A549 (cell line): Measurements from ENCODE around the gene IL21R. TPM values are rescaled to one million over a fixed set of nuclear protein-coding genes. Genes with fewer than 3 reads are reported as not detected.

Experiments
- ATAC-seq, 2 experiments: fragments of 200-7000 bp in 1 of 2; fragments of >200 bp in 1 of 2; cut with Nextera tagmentation in 1 of 2; cut with Tn5 transposase in 1 of 2; 3 replicates each; pipeline versions ENCODE4 v1.8.0 to v1.9.1; 2018 to 2020; ENCODE audit warnings: mild to moderate bottlenecking in 1 of 2, moderate library complexity in 1 of 2
- CTCF ChIA-PET: fragments of 300-600 bp; sonication (Branson Sonifier 250); formaldehyde crosslinking; extraction: SDS; loops from one replicate; lab custom pipeline; 2021; ENCODE audit warnings: antibody characterized with exemption, inconsistent platforms; lab: Yijun Ruan, JAX
- POLR2A ChIA-PET: fragments of 350-600 bp; formaldehyde crosslinking; extraction: SDS; loops from one replicate; lab custom pipeline; 2021; ENCODE audit warnings: antibody characterized with exemption, inconsistent platforms; lab: Yijun Ruan, JAX
- DNase-seq, 2 experiments: peaks; one replicate each; pipeline versions ENCODE4 v3.0.0 to v3.0.0-alpha.2; 2011 to 2016; ENCODE audit warnings: low read depth in 1 of 2, low spot score in 1 of 2
- FAIRE-seq: peaks from 2 replicates; lab custom pipeline; 2011; peaks lifted over from hg19 to GRCh38; lab: Jason Lieb, UNC
- H3K27ac ChIP-seq, 2 experiments: fragments of >200 bp; sonication (Bioruptor Twin); formaldehyde crosslinking; 3 replicates each; pipeline ENCODE4 v1.5.1; 2016 to 2017
- H3K4me1 ChIP-seq: fragments of >200 bp; sonication (Bioruptor Twin); formaldehyde crosslinking; 3 replicates; pipeline ENCODE4 v1.6.1; 2016
- H3K4me2 ChIP-seq: fragments of >200 bp; sonication (Bioruptor Twin); formaldehyde crosslinking; 3 replicates; pipeline ENCODE4 v1.6.1; 2016
- H3K4me3 ChIP-seq: fragments of >200 bp; sonication (Bioruptor Twin); formaldehyde crosslinking; 3 replicates; pipeline ENCODE4 v1.5.1; 2016
- H3K9me3 ChIP-seq: fragments of >200 bp; sonication (Bioruptor Twin); formaldehyde crosslinking; 3 replicates; pipeline ENCODE4 v1.6.1; 2016
- BHLHE40 ChIP-seq: IDR thresholded peaks from 2 replicates; pipeline ENCODE4 v1.6.1; 2012; ENCODE audit warnings: low read depth, low read length, inconsistent platforms
- CBX2 ChIP-seq: fragments of 200-600 bp; sonication (generic); IDR thresholded peaks from 2 replicates; pipeline ENCODE4 v1.6.1; 2016; ENCODE audit warnings: low read depth, mild to moderate bottlenecking, borderline replicate concordance
- CBX8 ChIP-seq: fragments of 200-600 bp; sonication (generic); IDR thresholded peaks from 2 replicates; pipeline ENCODE4 v1.6.1; 2016
- CHD2 ChIP-seq: fragments of 150-350 bp; IDR thresholded peaks from 2 replicates; pipeline ENCODE4 v1.6.1; 2014; ENCODE audit warnings: low read length; ENCODE audit not compliant: partially characterized antibody
- CHD4 ChIP-seq: fragments of 200-600 bp; sonication (generic); IDR thresholded peaks from 2 replicates; pipeline ENCODE4 v1.6.1; 2016; ENCODE audit warnings: antibody characterized with exemption, mild to moderate bottlenecking, borderline replicate concordance
- CTCF ChIP-seq: fragments of >200 bp; sonication (Bioruptor Twin); formaldehyde crosslinking; IDR thresholded peaks from 3 replicates; pipeline ENCODE4 v1.5.1; 2016
- E2F6 ChIP-seq: IDR thresholded peaks from 2 replicates; pipeline ENCODE4 v1.6.1; 2012; ENCODE audit warnings: low read depth, borderline replicate concordance
- EHMT2 ChIP-seq: fragments of 200-600 bp; sonication (generic); IDR thresholded peaks from 2 replicates; pipeline ENCODE4 v1.6.1; 2016; ENCODE audit warnings: antibody characterized with exemption, low read depth, mild to moderate bottlenecking, moderate library complexity
- ELK1 ChIP-seq: fragments of 150-350 bp; IDR thresholded peaks from 2 replicates; pipeline ENCODE4 v1.6.1; 2014; ENCODE audit warnings: low read depth, mild to moderate bottlenecking, low read length
- ESRRA ChIP-seq: fragments of 150-350 bp; IDR thresholded peaks from 2 replicates; pipeline ENCODE4 v1.6.1; 2014; ENCODE audit warnings: mild to moderate bottlenecking, low read length, borderline replicate concordance
- FOSL2 ChIP-seq, 2 experiments: fragments of 450-650 bp in 1 of 2; fragments of >200 bp in 1 of 2; sonication (Bioruptor Twin) in 1 of 2; formaldehyde crosslinking; IDR thresholded peaks; 2 replicates each; pipeline versions ENCODE4 v1.5.0 to v1.6.1; 2016 to 2020; ENCODE audit warnings: mild to moderate bottlenecking in 1 of 2, moderate library complexity in 1 of 2
- GATA3 ChIP-seq: IDR thresholded peaks from 2 replicates; pipeline ENCODE4 v1.6.1; 2012; ENCODE audit warnings: borderline replicate concordance
- HDAC2 ChIP-seq: fragments of 200-600 bp; sonication (generic); IDR thresholded peaks from 2 replicates; pipeline ENCODE4 v1.6.1; 2016
- HEYL ChIP-seq: fragments of 250-450 bp; sonication (Bioruptor Pico); IDR thresholded peaks from 2 replicates; pipeline ENCODE4 v1.8.0; 2021; ENCODE audit warnings: mild to moderate bottlenecking, moderate library complexity
- HMGXB4 ChIP-seq: fragments of 250-450 bp; sonication (Bioruptor Pico); IDR thresholded peaks from 2 replicates; pipeline ENCODE4 v1.5.0; 2021; ENCODE audit warnings: mild to moderate bottlenecking, moderate library complexity, borderline replicate concordance
- HOXB13 ChIP-seq: fragments of 250-450 bp; sonication (Bioruptor Pico); IDR thresholded peaks from 2 replicates; pipeline ENCODE4 v1.5.0; 2020; ENCODE audit warnings: low read depth, mild to moderate bottlenecking, moderate library complexity
- JUNB ChIP-seq: fragments of >200 bp; sonication (Bioruptor Twin); formaldehyde crosslinking; IDR thresholded peaks from 2 replicates; pipeline ENCODE4 v1.6.1; 2016
- KDM1A ChIP-seq: fragments of 200-600 bp; sonication (generic); IDR thresholded peaks from 2 replicates; pipeline ENCODE4 v1.6.1; 2016; ENCODE audit warnings: low read depth, mild to moderate bottlenecking
- MAZ ChIP-seq: fragments of 150-350 bp; IDR thresholded peaks from 2 replicates; pipeline ENCODE4 v1.6.1; 2014; ENCODE audit warnings: antibody characterized with exemption, low read depth, low read length, borderline replicate concordance
- MYC ChIP-seq: IDR thresholded peaks from 2 replicates; pipeline ENCODE4 v1.6.1; 2012; ENCODE audit warnings: mild to moderate bottlenecking, inconsistent platforms, low read length, improper control_type of control experiment, borderline replicate concordance
- NPAS2 ChIP-seq: fragments of 250-450 bp; sonication (Bioruptor Pico); IDR thresholded peaks from 2 replicates; pipeline ENCODE4 v1.8.0; 2022; ENCODE audit warnings: mild to moderate bottlenecking, moderate library complexity, borderline replicate concordance
- NR3C1 ChIP-seq: fragments of >200 bp; sonication (Bioruptor Twin); formaldehyde crosslinking; IDR thresholded peaks from 3 replicates; pipeline ENCODE4 v1.6.1; 2017
- PBX3 ChIP-seq: IDR thresholded peaks from 2 replicates; pipeline ENCODE4 v1.6.1; 2012
- POLR2AphosphoS2 ChIP-seq: conservative IDR thresholded peaks from 2 replicates; pipeline ENCODE4 v1.6.1; 2012; ENCODE audit warnings: low read length, improper control_type of control experiment, inconsistent platforms
- RARB ChIP-seq: fragments of 250-450 bp; sonication (Bioruptor Pico); IDR thresholded peaks from 2 replicates; pipeline ENCODE4 v1.8.0; 2021; ENCODE audit warnings: mild to moderate bottlenecking, moderate library complexity
- SREBF2 ChIP-seq: fragments of 450-650 bp; IDR thresholded peaks from 2 replicates; pipeline ENCODE4 v1.6.1; 2014; ENCODE audit warnings: mild to moderate bottlenecking, moderate library complexity
- TP53 ChIP-seq: fragments of 250-450 bp; sonication (Bioruptor Pico); IDR thresholded peaks from 2 replicates; pipeline ENCODE4 v1.5.0; 2021; ENCODE audit warnings: mild to moderate bottlenecking, moderate library complexity
- ZC3H11A ChIP-seq: fragments of 450-650 bp; IDR thresholded peaks from 2 replicates; pipeline ENCODE4 v1.6.1; 2014; ENCODE audit warnings: antibody characterized with exemption, mild to moderate bottlenecking
- ZFP36 ChIP-seq: fragments of 450-650 bp; IDR thresholded peaks from 2 replicates; pipeline ENCODE4 v1.6.1; 2014; ENCODE audit warnings: borderline replicate concordance; ENCODE audit not compliant: partially characterized antibody
- ZSCAN20 ChIP-seq: fragments of 250-450 bp; sonication (Bioruptor Pico); IDR thresholded peaks from 2 replicates; pipeline ENCODE4 v1.8.0; 2022; ENCODE audit warnings: mild to moderate bottlenecking, moderate library complexity
- WGBS: methylation state at CpG from one replicate; pipeline ENCODE4 v1.1.6; 2017; ENCODE audit errors: missing lambda C conversion rate; 5-methylcytosine and 5-hydroxymethylcytosine counted together
- polyA plus RNA-seq, 4 experiments: library from polyadenylated mRNA; depleted of rRNA in 3 of 4; stranded (reverse); fragments of >200 nt; fragmentation: RNase III in 1 of 4; extraction: RNeasy Plus Mini Kit Qiagen cat#74134 plus additional on column Dnase treatment in 1 of 4; gene quantifications; 2 replicates in 3 of 4; 3 replicates in 1 of 4; pipeline ENCODE4 v1.2.3, GENCODE V29; 2011 to 2017

Gene IL21R
- polyA plus RNA-seq, 2 of the 4 experiments (the other 2 are of a cell fraction): 0.04 to 0.09 TPM

- ATAC-seq (no peak), FAIRE-seq (no peak), DNase-seq (no peak)
- 16% methylated on average over 2 of the region's 2 CpGs for WGBS
- H3K4me1 ChIP-seq: no peaks in the 10 kb centered on the region
- POLR2A ChIA-PET: no interaction called here
- TF ChIP-seq MYC: no peak
- no peak for TF ChIP-seq FOSL2 (IDR thresholded peaks at IDR 0.05)
- TF ChIP-seq FOSL2 (CRISPR knock-in tag; IDR thresholded peaks at IDR 0.05): no peak
- no peak for TF ChIP-seq CBX2
- no peak for TF ChIP-seq HMGXB4 (CRISPR knock-in tag)
- no peak for TF ChIP-seq JUNB
- TF ChIP-seq HDAC2: no peak
- TF ChIP-seq CHD2: no peak
- TF ChIP-seq ZC3H11A: no peak
- TF ChIP-seq SREBF2: no peak
- TF ChIP-seq CTCF: no peak
- no peak for TF ChIP-seq ELK1
- no peak for TF ChIP-seq NR3C1
- no peak for TF ChIP-seq KDM1A
- no peak for TF ChIP-seq NPAS2 (CRISPR knock-in tag)
- no peak for TF ChIP-seq ESRRA
- TF ChIP-seq ZFP36: no peak
- no peak for TF ChIP-seq EHMT2
- no peak for TF ChIP-seq POLR2AphosphoS2
- no peak for TF ChIP-seq HOXB13
- H3K27ac ChIP-seq: no peak overlapping the region
- no peak overlapping the region for H3K4me2 ChIP-seq
- CTCF ChIA-PET: no interaction called here
- no peak overlapping the region for H3K4me3 ChIP-seq
- H3K9me3 ChIP-seq: peaks cover 10% of the 10 kb centered on the region; the same call in 2 of the 3 replicates
These were observed 12.0 kb downstream of the IL21R start for GRCh38 chr16:27413956-27414355.

GRCh38 chr16:27414788-27415431 lies 12.9 kb downstream of the IL21R start:
- CTCF ChIA-PET: no interaction called here
- DNase-seq (no peak), ATAC-seq (no peak), FAIRE-seq (no peak)
- peaks cover 9% of the 10 kb centered on the region; the same call in 2 of the 3 replicates for H3K9me3 ChIP-seq
- no peak overlapping the region for H3K4me2 ChIP-seq
- no peak overlapping the region for H3K4me3 ChIP-seq
- TF ChIP-seq NPAS2 (CRISPR knock-in tag) (no peak), PBX3 (no peak), FOSL2 (IDR thresholded peaks at IDR 0.05) (no peak), FOSL2 (CRISPR knock-in tag; IDR thresholded peaks at IDR 0.05) (no peak), HEYL (CRISPR knock-in tag) (no peak), GATA3 (no peak), MYC (no peak), E2F6 (no peak), ZSCAN20 (CRISPR knock-in tag) (no peak), CHD4 (no peak), CBX8 (no peak), RARB (CRISPR knock-in tag) (no peak), TP53 (no peak), BHLHE40 (no peak), HDAC2 (no peak), ZFP36 (no peak), ELK1 (no peak), CBX2 (no peak), MAZ (no peak), JUNB (no peak)
- WGBS: 17% methylated on average over 6 of the region's 6 CpGs
- no peaks in the 10 kb centered on the region for H3K4me1 ChIP-seq
- H3K27ac ChIP-seq: no peak overlapping the region
- POLR2A ChIA-PET: no interaction called here
